ENCODE data around the gene ABCB9.
"Not testable (repeated sequence)": the region's sequence is repeated elsewhere in the genome, so short reads cannot be mapped to it uniquely, and the experiment has no call there.

The ABCB9 gene

DNA sequence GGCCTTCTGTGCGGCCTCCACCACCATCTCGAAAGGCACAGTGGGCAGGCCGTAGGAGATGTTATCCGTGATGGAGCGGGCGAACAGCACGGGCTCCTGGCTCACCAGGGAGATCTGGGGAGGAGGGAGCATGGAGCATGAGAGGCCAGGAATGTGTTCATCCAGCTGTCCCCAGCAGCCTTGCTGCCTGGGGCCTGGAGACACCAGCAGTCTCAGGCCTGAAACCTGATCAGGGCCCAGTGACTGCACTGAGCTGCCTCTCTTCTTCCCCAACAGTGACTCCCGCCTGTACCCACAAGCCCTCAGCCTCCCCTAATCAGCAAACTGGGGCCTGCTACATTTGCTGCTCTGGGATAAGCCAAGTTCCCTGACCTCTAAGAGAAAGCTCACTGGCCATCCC is 30.9 kb downstream of the ABCB9 start:
- DNase-seq (ENCODE audit: low spot score): no peak

GRCh38 chr12:122934722-122935121 is 31.5 kb downstream of the ABCB9 start:
- DNase-seq (ENCODE audit: low spot score): no peak

DNA sequence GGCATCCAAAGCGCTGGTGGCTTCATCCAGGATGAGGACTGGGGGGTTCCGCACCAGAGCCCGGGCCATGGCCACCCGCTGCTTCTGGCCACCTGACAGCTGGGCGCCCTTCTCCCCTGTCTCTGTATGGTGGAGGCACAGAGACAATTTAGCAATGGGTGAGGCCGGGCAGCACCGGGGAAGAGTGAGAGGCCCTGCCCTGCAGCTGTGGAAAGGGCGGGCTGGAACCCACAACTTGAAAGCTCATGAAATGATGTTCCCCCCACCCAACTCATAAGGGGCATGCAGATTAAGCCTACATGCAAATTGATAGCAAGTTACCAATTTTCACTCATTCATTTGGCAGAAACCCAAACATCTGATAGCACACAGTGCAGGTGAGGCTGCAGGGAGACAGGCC is 34.1 kb downstream of the ABCB9 start:
- DNase-seq (ENCODE audit: low spot score): no peak

DNA sequence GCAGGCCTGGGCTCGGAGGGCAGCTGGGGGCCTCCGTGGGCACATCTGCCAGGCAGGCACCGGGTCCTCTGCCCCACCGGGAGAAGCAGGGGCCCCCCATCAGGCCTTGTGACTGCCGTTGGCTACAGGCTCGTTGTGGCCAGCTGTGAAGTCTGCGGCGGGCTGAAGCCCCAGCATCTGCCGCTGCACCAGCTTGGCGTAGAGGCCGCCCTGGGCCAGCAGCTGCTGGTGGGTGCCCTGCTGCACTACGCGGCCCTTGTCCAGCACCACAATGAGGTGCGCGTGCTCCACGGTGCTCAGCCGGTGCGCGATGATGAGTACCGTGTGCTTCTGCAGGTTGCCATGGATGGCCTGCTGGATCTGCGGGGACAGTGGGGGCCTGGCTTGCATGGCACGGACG is 36.5 kb downstream of the ABCB9 start:
- DNase-seq (ENCODE audit: low spot score): no peak

GRCh38 chr12:122929148-122929538 is 37.1 kb downstream of the ABCB9 start:
- DNase-seq (ENCODE audit: low spot score): no peak

GRCh38 chr12:122928404-122929147 is 37.7 kb downstream of the ABCB9 start:
- no peak for DNase-seq (ENCODE audit: low spot score)

DNA sequence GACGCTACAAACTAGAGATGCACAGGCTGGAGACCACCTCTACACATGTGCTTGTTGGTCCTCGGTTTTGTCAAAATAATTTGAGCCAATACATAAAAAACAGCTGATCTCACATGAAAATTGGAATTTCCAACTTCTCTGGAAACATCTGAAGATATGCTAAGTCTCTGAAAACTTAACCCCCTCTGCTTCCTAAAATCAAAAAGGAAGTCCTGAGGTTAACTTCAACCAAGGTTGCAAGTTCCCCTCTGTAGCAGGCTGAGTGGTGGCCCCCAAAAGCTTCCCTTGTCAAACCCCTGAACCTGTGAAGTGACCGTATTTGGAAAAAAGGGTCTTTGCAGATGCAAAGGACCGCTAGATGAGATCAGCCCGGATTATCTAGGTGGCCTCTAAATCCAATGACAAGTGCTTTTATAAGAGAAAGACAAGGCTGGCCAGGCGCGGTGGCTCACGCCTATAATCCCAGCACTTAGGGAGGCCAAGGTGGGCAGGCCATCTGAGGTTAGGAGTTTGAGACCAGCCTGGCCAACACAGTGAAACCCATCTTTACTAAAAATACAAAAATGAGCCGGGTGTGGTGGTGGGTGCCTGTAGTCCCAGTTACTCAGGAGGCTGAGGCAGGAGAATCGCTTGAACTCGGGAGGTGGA is 38.4 kb downstream of the ABCB9 start:
- DNase-seq (ENCODE audit: low spot score): no peak

- DNase-seq (ENCODE audit: low spot score): no peak
Observed at GRCh38 chr12:122921917-122922316, 44.3 kb downstream of the ABCB9 start.

- no peak for DNase-seq (ENCODE audit: low spot score)
Observed at GRCh38 chr12:122920687-122921086, 45.6 kb downstream of the ABCB9 start.

- DNase-seq (ENCODE audit: low spot score): peak; percentile 52
Observed at GRCh38 chr12:122918827-122919226, 47.4 kb downstream of the ABCB9 start.

- peak; percentile 73 for DNase-seq (ENCODE audit: low spot score)
Observed at GRCh38 chr12:122917507-122918121, 48.6 kb downstream of the ABCB9 start.

DNA sequence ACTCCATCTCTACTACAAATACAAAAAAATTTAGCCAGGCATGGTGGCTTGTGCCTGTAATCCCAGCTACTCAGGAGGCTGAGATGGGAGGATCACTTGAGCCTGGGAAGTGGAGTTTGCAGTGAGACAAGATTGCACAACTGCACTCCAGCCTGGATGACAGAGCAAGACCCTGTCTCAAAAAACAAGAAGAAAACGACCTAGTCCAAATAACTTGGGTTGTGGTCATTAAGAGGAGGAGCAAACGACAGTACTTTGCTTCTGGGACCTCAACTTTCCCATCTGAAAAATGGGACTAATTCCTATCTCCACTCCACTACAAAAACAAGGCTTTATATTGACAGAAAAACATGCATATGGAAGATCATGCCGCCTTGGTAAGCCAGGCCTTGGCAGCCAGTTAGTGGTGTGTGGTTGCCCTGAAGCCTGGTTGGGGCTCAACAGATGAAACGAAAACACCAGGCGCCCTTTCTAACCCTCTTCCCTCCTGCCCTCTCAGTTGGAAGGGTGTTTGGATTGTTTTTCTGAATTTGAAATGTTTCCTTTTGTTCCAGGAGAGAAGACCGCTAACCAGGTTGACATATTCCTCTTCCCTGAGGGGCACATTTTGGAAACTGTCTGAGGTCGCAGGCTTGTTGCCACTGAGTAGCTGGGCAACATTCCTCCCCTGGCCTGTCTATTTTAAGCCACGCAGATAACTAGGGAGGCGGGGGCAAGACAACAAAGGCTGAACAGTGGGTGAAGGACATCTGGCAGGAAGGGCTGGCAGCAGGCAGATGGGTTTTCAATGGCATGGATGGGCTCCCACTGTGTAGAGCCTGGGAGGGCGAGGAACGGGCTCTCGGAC is 56.6 kb downstream of the ABCB9 start:
- no peak for DNase-seq (ENCODE audit: low spot score)

GRCh38 chr12:122908915-122909314 is 57.3 kb downstream of the ABCB9 start:
- DNase-seq (ENCODE audit: low spot score): no peak

GRCh38 chr12:122905258-122905657 is 61.0 kb downstream of the ABCB9 start:
- not testable (repeated sequence) for DNase-seq (ENCODE audit: low spot score)

DNA sequence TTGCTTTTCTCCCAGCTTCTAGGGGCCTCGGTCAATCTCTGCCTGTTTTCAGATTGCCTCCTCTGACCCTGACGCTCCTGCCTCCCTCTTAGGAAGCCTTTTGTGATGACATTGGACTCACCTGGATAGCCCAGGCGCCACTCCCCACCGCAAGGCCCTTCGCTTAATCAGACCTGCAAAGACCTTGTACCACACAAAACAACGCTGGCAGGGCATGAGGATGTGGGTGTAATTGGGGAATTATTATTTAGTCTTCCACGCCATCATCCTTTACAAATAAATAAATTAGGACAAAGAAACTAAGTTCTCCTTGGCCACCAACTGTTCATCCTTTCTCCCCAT is 62.6 kb downstream of the ABCB9 start:
- DNase-seq (ENCODE audit: low spot score): no peak

DNA sequence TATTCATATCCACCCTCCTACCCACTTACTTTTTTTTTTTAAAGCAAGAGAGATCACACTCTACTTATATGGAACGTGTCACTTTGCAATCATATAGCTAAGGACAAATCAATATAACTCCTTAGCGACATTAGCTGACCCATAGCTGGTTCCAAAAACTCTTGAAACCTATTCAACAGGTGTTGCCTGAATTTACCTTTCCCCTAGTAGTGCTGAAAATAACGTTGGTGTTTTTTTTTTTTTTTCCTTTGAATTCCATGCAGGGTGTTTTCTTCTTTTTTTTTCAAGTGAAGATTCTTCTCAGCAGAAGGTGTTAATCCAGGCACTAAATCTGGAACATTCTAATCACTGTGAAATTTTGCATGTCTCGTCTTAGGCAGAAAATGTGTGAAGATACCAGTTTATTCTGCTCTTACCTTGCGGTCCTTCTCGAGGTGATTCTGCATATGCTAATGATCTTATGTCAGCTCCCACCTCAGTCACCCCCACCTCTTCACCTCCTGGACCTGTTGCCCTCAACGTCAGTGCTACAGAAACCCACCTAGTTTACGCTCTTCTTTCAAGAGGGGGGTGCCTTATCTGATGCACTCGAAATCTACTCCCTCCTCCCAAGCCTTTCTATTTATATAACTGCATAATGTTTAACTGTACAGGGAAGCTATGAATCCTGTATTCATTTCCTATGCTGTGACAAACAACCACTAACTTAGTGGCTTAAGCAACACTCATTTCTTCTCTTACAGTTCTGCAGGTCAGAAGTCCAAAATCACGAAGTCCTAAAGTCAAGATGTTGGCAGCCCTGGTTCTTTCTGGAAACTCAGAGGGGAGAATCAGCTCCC is 63.2 kb downstream of the ABCB9 start:
- DNase-seq (ENCODE audit: low spot score): no peak

- no peak for DNase-seq (ENCODE audit: low spot score)
Observed at GRCh38 chr12:122899887-122900286, 66.4 kb downstream of the ABCB9 start.

- DNase-seq (ENCODE audit: low spot score): no peak
Observed at GRCh38 chr12:122896662-122897061, 69.6 kb downstream of the ABCB9 start.

- DNase-seq (ENCODE audit: low spot score): peak; percentile 93
Observed at GRCh38 chr12:122895704-122896636, 70.3 kb downstream of the ABCB9 start, which contains the start of gene VPS37B. VPS37B (minus strand) TSS chr12:122896124; CDS start chr12:122896062, 62 bp downstream.

- no peak for DNase-seq (ENCODE audit: low spot score)
Observed at GRCh38 chr12:122895320-122895703, 71.0 kb downstream of the ABCB9 start.

All from hepatic stellate cell (primary cell).